HG03558 (cell line): ENCODE results near the gene ZNF318.

Source experiments
- ATAC-seq: cut with Tn5 transposase; IDR thresholded peaks from one replicate; pipeline ENCODE4 v1.9.1; 2021; ENCODE audit warnings: moderate number of reproducible peaks; ENCODE audit not compliant: unreplicated experiment; ENCODE audit errors: extremely low read depth

ZNF318 gene

GRCh38 chr6:43287717-43288679, 81.4 kb downstream of the ZNF318 start:
- ATAC-seq = no peak

DNA sequence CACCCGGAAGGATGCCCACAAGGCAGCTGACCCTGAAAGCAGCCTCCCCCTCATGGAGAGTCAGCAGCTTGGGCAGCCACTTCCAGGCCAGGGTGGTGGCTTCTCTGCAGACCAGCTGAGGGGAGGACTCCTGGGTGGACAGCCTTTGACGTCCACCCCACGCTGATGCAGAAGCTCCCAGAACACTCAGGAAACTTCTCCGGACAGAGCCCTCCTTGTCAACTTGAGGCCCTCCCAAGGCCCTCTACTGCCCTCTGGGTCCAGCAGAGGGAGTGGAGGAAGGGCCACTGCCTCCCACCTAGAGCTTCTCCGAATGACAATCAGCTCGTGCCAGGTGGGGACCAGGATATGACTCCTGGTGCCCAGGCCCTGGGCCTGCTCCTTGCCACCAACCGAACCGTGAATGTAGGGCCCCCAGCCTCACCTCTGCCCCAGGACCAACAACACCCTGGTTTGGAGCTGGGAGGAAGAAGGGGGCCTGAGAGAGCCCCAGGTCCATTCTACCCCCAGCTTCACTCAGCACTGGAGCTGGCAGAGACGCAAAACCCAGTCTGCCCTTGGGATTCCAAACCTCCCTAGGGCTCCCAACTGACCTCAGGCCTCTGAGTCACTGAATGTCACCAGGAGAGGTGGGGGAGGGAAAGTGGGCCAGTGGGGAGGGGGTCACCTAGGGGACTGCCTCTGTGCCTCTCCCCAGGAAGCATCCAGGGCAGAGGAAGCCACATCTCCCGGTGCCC, 82.3 kb downstream of the ZNF318 start:
- no peak for ATAC-seq

DNA sequence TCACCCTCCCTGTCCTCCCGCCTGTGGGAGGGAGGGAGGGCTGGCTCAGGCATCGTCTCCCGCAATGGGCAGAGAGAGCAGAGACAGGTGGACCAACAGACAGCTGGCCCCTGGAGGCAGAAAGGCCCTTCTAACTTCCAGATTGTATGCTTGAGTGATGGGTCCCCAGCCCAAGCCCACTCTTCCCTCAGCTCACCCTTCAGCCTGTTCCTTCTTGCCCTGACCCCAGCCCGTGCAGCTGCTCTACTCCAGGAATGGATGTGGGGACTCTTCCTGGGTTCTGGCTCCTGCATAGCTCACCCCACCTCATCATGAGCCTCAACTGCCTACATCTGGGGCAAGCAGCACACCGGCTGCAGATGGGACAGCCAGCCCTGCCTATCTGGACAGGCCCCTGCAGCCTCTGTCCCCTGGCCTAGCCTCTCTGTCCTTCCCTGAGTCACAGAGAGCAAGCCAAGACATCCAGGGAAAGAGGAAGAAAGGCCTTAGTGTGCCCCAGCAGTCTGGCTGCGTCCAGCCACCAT, 82.9 kb downstream of the ZNF318 start:
- no peak for ATAC-seq
